Measurements from ENCODE around the gene CUX1.
"Not testable (repeated sequence)": the region's sequence is repeated elsewhere in the genome, so short reads cannot be mapped to it uniquely, and the experiment has no call there.

The CUX1 gene

DNA sequence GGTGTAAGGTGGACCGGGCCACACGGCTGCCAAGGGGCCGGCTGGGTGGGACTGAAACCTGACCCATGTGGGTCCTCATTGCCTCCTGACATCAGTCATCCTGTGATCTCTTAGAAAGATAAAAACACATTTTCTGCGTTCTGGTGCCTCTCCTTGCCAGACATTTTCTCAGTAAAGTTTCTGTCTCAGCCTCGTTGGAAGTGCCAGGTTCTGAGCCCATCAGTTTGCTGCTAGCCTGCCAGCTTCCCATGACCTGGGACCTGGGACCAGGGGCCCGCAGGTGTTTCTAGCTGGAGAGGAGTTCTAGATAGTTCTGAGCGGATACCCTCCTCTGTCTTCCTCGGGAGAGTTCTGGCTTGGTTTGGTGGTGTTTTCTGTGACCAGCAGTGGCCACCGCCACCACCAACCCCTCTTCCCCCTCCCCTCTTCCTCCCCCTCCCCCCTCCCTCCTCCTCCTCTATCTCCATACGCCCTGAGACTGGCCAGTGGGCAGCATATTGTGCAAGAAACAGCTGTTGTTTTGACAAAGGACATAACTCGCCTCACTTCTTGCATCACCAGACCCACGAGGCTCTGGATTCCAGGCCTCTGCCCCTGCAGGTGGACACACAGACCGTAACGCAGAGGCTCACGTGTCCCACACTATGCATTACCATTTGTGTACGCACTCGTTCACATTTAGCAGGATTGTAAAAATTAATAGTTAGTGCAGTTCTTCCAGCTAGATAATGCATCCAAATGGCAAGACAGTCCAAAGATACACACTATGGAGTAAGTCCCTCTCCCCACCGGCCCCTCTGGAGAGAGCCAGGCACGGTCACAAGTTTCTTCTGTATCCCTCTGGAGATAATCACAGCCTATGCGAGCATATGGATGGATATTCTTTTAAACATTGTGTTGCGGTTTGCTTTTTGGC lies 94.6 kb downstream of the CUX1 start:
- no peaks in the 10 kb centered on the region for H3K9me3 Mint-ChIP-seq
- H3K27me3 Mint-ChIP-seq = no peaks in the 10 kb centered on the region
- H3K4me3 Mint-ChIP-seq = no peak overlapping the region
- no peak for DNase-seq
- H3K4me1 Mint-ChIP-seq (ENCODE audit: low read depth in 2 of 2) = peaks cover 8 to 12% of the 10 kb centered on the region in 2 donors
- no peak for ATAC-seq (replicated peaks)
- peaks cover 5% of the 10 kb centered on the region for H3K36me3 Mint-ChIP-seq (ENCODE audit: insufficient read depth)
- H3K27ac Mint-ChIP-seq = no peak overlapping the region

DNA sequence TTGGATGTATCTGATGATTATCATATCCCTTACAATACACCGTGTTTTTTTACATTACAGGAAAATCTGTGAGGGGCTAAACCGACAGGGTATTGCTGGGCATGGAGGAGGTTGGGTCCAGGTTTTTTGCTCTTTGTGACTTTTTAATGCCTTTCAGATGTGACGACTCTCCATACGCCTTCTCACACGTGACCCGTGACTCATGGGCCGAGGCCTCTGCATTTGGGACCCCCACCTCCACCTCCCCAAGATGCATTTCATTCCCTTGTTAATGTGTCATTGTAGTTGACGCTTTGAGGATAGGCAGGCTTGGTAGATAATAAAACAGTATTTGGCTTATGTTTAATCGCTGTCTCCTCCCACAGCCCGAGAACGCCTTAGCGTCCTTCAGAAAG lies 95.3 kb downstream of the CUX1 start:
- Mint-ChIP-seq H3K27ac (no peak overlapping the region), H3K4me3 (no peak overlapping the region), H3K27me3 (no peaks in the 10 kb centered on the region), H3K9me3 (no peaks in the 10 kb centered on the region), H3K36me3 (ENCODE audit: insufficient read depth) (peaks cover 4% of the 10 kb centered on the region), H3K4me1 (ENCODE audit: low read depth in 2 of 2) (peaks cover 7 to 12% of the 10 kb centered on the region in 2 donors)
- DNase-seq = no peak
- ATAC-seq (replicated peaks) = no peak

- Mint-ChIP-seq H3K36me3 (ENCODE audit: insufficient read depth) (peaks cover 3% of the 10 kb centered on the region), H3K9me3 (no peaks in the 10 kb centered on the region), H3K4me1 (ENCODE audit: low read depth in 2 of 2) (peaks cover 7 to 12% of the 10 kb centered on the region in 2 donors), H3K4me3 (no peak overlapping the region), H3K27ac (no peak overlapping the region), H3K27me3 (no peaks in the 10 kb centered on the region)
- DNase-seq = no peak
- ATAC-seq (replicated peaks) = no peak
These were observed 95.9 kb downstream of the CUX1 start for GRCh38 chr7:101913247-101913721.

DNA sequence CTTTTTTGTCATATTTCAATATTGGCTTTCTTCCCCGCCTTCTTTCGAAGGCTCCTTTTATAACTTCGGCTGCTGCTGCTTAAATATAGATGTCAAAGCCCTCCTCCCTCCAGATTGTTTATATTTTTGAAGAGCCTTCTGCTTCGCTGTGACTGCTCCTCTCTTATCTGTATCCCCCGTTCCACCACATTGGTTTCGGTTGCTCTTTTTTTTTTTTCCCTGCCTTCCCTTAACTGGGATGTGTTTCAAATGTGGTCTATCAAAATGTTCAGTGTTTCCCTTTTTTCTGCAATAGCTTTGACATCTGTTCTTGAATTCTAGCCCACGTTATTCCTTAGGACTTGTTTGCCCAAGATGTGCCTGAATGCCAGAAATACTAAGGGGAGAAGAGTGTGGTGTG lies 96.4 kb downstream of the CUX1 start:
- H3K27ac Mint-ChIP-seq = no peak overlapping the region

DNA sequence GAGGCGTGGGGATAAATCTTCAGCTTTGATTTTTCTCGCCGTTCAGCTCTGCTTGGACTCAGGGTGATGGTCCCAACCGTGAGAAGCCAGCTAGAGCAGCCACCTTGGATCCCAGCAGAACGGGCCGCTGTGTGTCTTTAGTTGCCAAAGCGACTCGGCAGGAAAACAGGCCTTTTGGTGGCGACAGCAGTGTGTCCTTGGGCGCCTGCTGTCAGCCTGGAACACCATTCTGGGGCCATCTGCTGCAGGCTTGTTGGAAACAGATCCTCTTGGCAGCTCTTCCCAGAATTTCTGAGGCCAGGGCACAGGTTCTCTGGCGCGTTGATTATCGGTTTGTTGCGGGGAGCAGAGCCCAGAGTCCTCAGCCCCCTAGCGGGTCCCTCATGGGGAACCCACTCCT lies 97.6 kb downstream of the CUX1 start:
- H3K27me3 Mint-ChIP-seq = no peaks in the 10 kb centered on the region
- peaks cover 12 to 13% of the 10 kb centered on the region in 2 donors for H3K4me1 Mint-ChIP-seq (ENCODE audit: low read depth in 2 of 2)
- ATAC-seq (replicated peaks) = no peak
- H3K9me3 Mint-ChIP-seq = no peaks in the 10 kb centered on the region
- no peak overlapping the region for H3K4me3 Mint-ChIP-seq
- no peak for DNase-seq
- peaks cover 3% of the 10 kb centered on the region for H3K36me3 Mint-ChIP-seq (ENCODE audit: insufficient read depth)
- no peak overlapping the region for H3K27ac Mint-ChIP-seq

More for the DNA sequence above, 96.4 kb downstream of the CUX1 start:
- no peak for ATAC-seq (replicated peaks)
- no peaks in the 10 kb centered on the region for H3K27me3 Mint-ChIP-seq
- no peak overlapping the region for H3K4me3 Mint-ChIP-seq
- H3K9me3 Mint-ChIP-seq = no peaks in the 10 kb centered on the region
- peaks cover 7 to 8% of the 10 kb centered on the region in 2 donors for H3K4me1 Mint-ChIP-seq (ENCODE audit: low read depth in 2 of 2)
- H3K36me3 Mint-ChIP-seq (ENCODE audit: insufficient read depth) = peaks cover 3% of the 10 kb centered on the region
- DNase-seq = no peak

- H3K27ac Mint-ChIP-seq = no peak overlapping the region
- peaks cover 3% of the 10 kb centered on the region for H3K36me3 Mint-ChIP-seq (ENCODE audit: insufficient read depth)
These were observed 98.8 kb downstream of the CUX1 start for GRCh38 chr7:101916041-101916800.

GRCh38 chr7:101916876-101917275 lies 99.5 kb downstream of the CUX1 start:
- no peak overlapping the region for H3K27ac Mint-ChIP-seq
- no peak overlapping the region for H3K4me3 Mint-ChIP-seq
- ATAC-seq (replicated peaks) (no peak), DNase-seq (no peak)
- H3K36me3 Mint-ChIP-seq (ENCODE audit: insufficient read depth) = peaks cover 3% of the 10 kb centered on the region
- no peaks in the 10 kb centered on the region for H3K27me3 Mint-ChIP-seq
- peaks cover 12 to 13% of the 10 kb centered on the region in 2 donors for H3K4me1 Mint-ChIP-seq (ENCODE audit: low read depth in 2 of 2)
- H3K9me3 Mint-ChIP-seq = no peaks in the 10 kb centered on the region

More at GRCh38 chr7:101916041-101916800, 98.8 kb downstream of the CUX1 start:
- DNase-seq (no peak), ATAC-seq (replicated peaks) (no peak)
- peaks cover 12 to 13% of the 10 kb centered on the region in 2 donors for H3K4me1 Mint-ChIP-seq (ENCODE audit: low read depth in 2 of 2)
- H3K9me3 Mint-ChIP-seq = no peaks in the 10 kb centered on the region
- H3K27me3 Mint-ChIP-seq = no peaks in the 10 kb centered on the region
- H3K4me3 Mint-ChIP-seq = no peak overlapping the region

DNA sequence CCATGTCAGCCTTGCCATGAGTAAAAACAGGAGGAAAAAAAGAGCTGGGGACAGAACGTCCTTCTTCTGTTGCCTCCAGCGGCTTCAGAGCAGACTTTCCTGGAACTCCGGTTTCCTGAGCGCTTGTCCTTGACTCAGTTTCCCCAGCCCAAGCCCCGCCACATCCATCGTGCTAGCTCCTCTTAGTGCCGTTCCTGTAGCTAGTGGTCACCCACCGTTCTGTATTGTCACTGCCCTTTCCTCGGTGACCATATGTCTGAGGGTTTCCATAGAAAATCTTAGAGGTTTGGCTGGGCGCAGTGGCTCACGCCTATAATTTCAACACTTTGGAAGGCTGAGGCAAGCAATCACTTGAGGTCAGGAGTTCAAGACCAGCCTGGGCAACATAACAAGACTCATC lies 100.1 kb downstream of the CUX1 start:
- H3K27ac Mint-ChIP-seq = no peak overlapping the region
- no peak overlapping the region for H3K4me3 Mint-ChIP-seq
- peaks cover 3% of the 10 kb centered on the region for H3K36me3 Mint-ChIP-seq (ENCODE audit: insufficient read depth)
- DNase-seq (no peak), ATAC-seq (replicated peaks) (no peak)
- peaks cover 9 to 12% of the 10 kb centered on the region in 2 donors for H3K4me1 Mint-ChIP-seq (ENCODE audit: low read depth in 2 of 2)
- no peaks in the 10 kb centered on the region for H3K9me3 Mint-ChIP-seq
- H3K27me3 Mint-ChIP-seq = no peaks in the 10 kb centered on the region

GRCh38 chr7:101918426-101918825 lies 101.0 kb downstream of the CUX1 start:
- Mint-ChIP-seq H3K36me3 (ENCODE audit: insufficient read depth) (peaks cover 7% of the 10 kb centered on the region), H3K27me3 (no peaks in the 10 kb centered on the region), H3K9me3 (no peaks in the 10 kb centered on the region), H3K27ac (peak overlapping the region in 1 of 2 donors; percentile 60), H3K4me3 (no peak overlapping the region), H3K4me1 (ENCODE audit: low read depth in 2 of 2) (peaks cover 11 to 12% of the 10 kb centered on the region in 2 donors)
- no peak for DNase-seq
- ATAC-seq (replicated peaks) = no peak

DNA sequence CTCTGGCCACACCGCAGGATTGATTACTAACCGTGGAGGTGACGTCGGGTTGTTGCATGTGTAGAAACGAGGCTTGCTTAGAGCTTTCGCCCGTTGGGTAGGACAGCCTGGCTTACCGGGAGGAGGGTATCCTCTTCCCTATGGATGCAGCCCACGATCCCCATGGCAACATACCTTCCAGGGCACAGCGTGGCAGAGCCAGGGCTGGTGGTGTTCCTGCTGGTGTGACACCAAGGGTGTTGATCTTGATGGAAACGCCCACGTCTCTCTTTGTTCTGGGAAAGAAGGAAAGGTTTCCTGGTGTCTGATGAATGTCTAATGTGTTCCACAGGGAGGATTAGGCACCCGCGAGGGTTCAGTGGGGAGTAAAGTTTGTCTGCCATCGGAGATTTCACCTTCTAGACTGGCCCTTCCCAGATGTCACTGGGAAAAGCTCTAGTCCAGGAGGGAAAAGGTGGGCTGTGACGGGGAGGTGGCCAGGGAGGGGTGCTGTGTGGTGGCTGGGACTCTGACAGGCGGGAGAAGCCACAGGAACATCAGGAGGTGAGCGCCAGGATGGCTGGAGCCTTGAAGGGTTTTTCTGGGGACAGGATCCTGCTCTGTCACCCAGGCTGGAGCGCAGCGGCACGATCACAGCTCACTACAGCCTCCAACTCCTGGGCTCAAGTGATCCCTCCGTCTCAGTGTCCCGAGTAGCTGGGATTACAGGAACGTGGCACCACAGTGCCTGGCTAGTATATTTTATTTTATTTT lies 102.1 kb downstream of the CUX1 start:
- no peak overlapping the region for H3K4me3 Mint-ChIP-seq
- peak overlapping the region in 1 of 2 donors; percentile 60 for H3K27ac Mint-ChIP-seq
- peaks cover 10 to 11% of the 10 kb centered on the region in 2 donors for H3K4me1 Mint-ChIP-seq (ENCODE audit: low read depth in 2 of 2)
- H3K9me3 Mint-ChIP-seq = no peaks in the 10 kb centered on the region
- ATAC-seq (replicated peaks) (no peak), DNase-seq (no peak)
- H3K36me3 Mint-ChIP-seq (ENCODE audit: insufficient read depth) = peaks cover 10% of the 10 kb centered on the region
- H3K27me3 Mint-ChIP-seq = no peaks in the 10 kb centered on the region

- no peak overlapping the region for H3K27ac Mint-ChIP-seq
- no peaks in the 10 kb centered on the region for H3K9me3 Mint-ChIP-seq
- no peak overlapping the region for H3K4me3 Mint-ChIP-seq
- no peaks in the 10 kb centered on the region for H3K27me3 Mint-ChIP-seq
- H3K36me3 Mint-ChIP-seq (ENCODE audit: insufficient read depth) = peaks cover 7% of the 10 kb centered on the region
- no peak for ATAC-seq (replicated peaks)
- peaks cover 10 to 11% of the 10 kb centered on the region in 2 donors for H3K4me1 Mint-ChIP-seq (ENCODE audit: low read depth in 2 of 2)
- no peak for DNase-seq
These were observed 103.6 kb downstream of the CUX1 start for GRCh38 chr7:101921061-101921460.

- not testable (repeated sequence) for H3K36me3 Mint-ChIP-seq (ENCODE audit: insufficient read depth); DNase-seq; H3K9me3 Mint-ChIP-seq; H3K4me3 Mint-ChIP-seq; ATAC-seq (replicated peaks); H3K27me3 Mint-ChIP-seq; H3K27ac Mint-ChIP-seq
- H3K4me1 Mint-ChIP-seq (ENCODE audit: low read depth in 2 of 2) = peaks cover 12 to 14% of the 10 kb centered on the region in 2 donors
These were observed 104.4 kb downstream of the CUX1 start for GRCh38 chr7:101921546-101922489.

All from effector memory CD8-positive, alpha-beta T cell (primary cell).